AG10803 (cell line): ENCODE data around the gene CDH12.
"Not testable (repeated sequence)": the region's sequence is repeated elsewhere in the genome, so short reads cannot be mapped to it uniquely, and the experiment has no call there.

Experiments used
- DNase-seq: peaks from one replicate; pipeline ENCODE4 v3.0.0; 2010; ENCODE audit warnings: low read depth
- H3K4me3 ChIP-seq: 2 replicates; pipeline ENCODE4 v1.5.1; 2011; ENCODE audit warnings: mild to moderate bottlenecking, low read length, control low read depth
- CTCF ChIP-seq: conservative IDR thresholded peaks from 2 replicates; pipeline ENCODE4 v1.5.1; 2011; ENCODE audit warnings: mild to moderate bottlenecking, low read length, control low read depth, inconsistent platforms

The CDH12 gene

GRCh38 chr5:22531986-22532385 is 321.2 kb downstream of the CDH12 start:
- DNase-seq, result no peak

GRCh38 chr5:22521521-22521920 is 331.6 kb downstream of the CDH12 start:
- no peak for DNase-seq
- no peak for TF ChIP-seq CTCF
- no peak overlapping the region for H3K4me3 ChIP-seq

More at GRCh38 chr5:22531986-22532385, 321.2 kb downstream of the CDH12 start:
- H3K4me3 ChIP-seq, result no peak overlapping the region
- no peak for TF ChIP-seq CTCF

GRCh38 chr5:22516497-22516896 is 336.6 kb downstream of the CDH12 start:
- DNase-seq, H3K4me3 ChIP-seq: not testable (repeated sequence)

GRCh38 chr5:22514231-22514630 is 338.9 kb downstream of the CDH12 start:
- H3K4me3 ChIP-seq, result no peak overlapping the region
- TF ChIP-seq CTCF, result no peak
- no peak for DNase-seq

- no peak for TF ChIP-seq CTCF
- no peak overlapping the region for H3K4me3 ChIP-seq
- DNase-seq, result no peak
These were observed 347.3 kb downstream of the CDH12 start for GRCh38 chr5:22505891-22506290.

- TF ChIP-seq CTCF, result no peak
- H3K4me3 ChIP-seq, result no peak overlapping the region
- DNase-seq, result no peak
These were observed 348.7 kb downstream of the CDH12 start for GRCh38 chr5:22504411-22504810.

- DNase-seq, result no peak
- no peak overlapping the region for H3K4me3 ChIP-seq
- no peak for TF ChIP-seq CTCF
These were observed 352.6 kb downstream of the CDH12 start for GRCh38 chr5:22500556-22500955.

GRCh38 chr5:22496666-22497065 is 356.5 kb downstream of the CDH12 start:
- DNase-seq, result no peak
- no peak for TF ChIP-seq CTCF
- H3K4me3 ChIP-seq, result no peak overlapping the region
